Muscle layer of colon (tissue), 2 donors: Measurements from ENCODE around the gene PTGES3.

Experiments
- H3K27ac ChIP-seq: one replicate; pipeline ENCODE4 v1.7.0; 2013; ENCODE audit warnings: low read depth, mild to moderate bottlenecking, low read length, moderate library complexity
- H3K27me3 ChIP-seq, 2 donors: one replicate each; pipeline ENCODE4 v1.7.0; 2013; ENCODE audit warnings: low read length in 2 of 2, mild to moderate bottlenecking in 2 of 2; ENCODE audit not compliant: insufficient read depth in 2 of 2, control insufficient read depth in 1 of 2
- H3K36me3 ChIP-seq: one replicate; pipeline ENCODE4 v1.7.0; 2013; ENCODE audit warnings: mild to moderate bottlenecking, low read length; ENCODE audit not compliant: insufficient read depth
- H3K4me1 ChIP-seq: one replicate; pipeline ENCODE4 v1.7.0; 2013; ENCODE audit warnings: mild to moderate bottlenecking, low read length; ENCODE audit not compliant: insufficient read depth
- H3K4me3 ChIP-seq, 2 donors: one replicate each; pipeline ENCODE4 v1.7.0; 2013; ENCODE audit warnings: low read length in 2 of 2, low read depth in 1 of 2, mild to moderate bottlenecking in 1 of 2, moderate library complexity in 1 of 2
- H3K9ac ChIP-seq: one replicate; pipeline ENCODE4 v1.7.0; 2013; ENCODE audit warnings: low read length
- H3K9me3 ChIP-seq: one replicate; pipeline ENCODE4 v1.7.0; 2013; ENCODE audit warnings: mild to moderate bottlenecking, low read length
- donor health status: abdominal sarcoma.
- donor health status: Adenocarcinoma of cecum.

The PTGES3 gene

DNA sequence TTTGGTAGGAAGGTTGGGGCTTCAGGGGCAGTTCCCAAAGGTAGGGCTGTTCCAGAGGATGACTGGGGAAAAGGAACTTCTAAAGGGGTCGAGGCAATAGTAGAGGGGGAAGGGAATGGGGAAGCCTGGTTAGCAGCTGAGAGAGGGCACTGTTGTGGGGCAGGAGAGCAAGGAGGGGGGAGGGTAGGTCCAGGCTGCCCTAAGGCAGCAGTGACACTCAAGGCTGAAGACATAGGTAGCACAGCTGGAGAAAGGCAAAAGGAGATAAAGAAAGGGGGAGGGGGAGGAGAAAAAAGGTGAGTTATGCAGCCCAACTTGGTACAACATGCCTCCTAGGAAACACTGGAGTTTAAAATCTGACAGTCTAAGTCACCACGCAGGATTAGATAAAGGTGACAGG lies 33.1 kb upstream of the PTGES3 start:
- Histone ChIP-seq H3K4me1 (peaks cover 74% of the 10 kb centered on the region), H3K9ac (no peak overlapping the region), H3K9me3 (no peaks in the 10 kb centered on the region), H3K36me3 (peaks cover 38% of the 10 kb centered on the region), H3K4me3 (no peak overlapping the region), H3K27me3 (no peaks in the 10 kb centered on the region), H3K27ac (no peak overlapping the region)

DNA sequence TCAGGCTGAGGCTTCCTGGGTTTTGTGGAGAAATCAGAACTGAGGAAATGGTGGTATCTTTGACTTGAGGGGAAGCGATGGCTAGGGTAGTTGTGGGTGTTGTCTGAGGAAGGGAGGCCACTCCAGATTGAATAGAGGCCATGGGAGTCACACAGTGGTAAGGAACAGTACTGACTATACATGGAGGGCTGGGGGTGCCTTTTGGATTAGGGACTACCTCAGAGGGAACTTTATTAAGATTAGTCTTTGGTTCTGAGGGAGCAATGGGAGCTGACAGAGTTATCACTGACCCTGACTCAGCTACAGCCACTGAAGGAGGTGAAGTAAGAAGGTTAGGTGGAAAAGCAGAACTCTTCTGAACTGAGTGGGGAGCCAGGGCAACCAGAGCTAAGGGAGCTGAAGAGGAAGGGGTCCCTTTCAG lies 32.7 kb upstream of the PTGES3 start:
- Histone ChIP-seq H3K36me3 (peaks cover 38% of the 10 kb centered on the region), H3K27me3 (no peaks in the 10 kb centered on the region), H3K9ac (no peak overlapping the region), H3K4me3 (no peak overlapping the region), H3K27ac (no peak overlapping the region), H3K4me1 (peaks cover 73% of the 10 kb centered on the region), H3K9me3 (no peaks in the 10 kb centered on the region)

DNA sequence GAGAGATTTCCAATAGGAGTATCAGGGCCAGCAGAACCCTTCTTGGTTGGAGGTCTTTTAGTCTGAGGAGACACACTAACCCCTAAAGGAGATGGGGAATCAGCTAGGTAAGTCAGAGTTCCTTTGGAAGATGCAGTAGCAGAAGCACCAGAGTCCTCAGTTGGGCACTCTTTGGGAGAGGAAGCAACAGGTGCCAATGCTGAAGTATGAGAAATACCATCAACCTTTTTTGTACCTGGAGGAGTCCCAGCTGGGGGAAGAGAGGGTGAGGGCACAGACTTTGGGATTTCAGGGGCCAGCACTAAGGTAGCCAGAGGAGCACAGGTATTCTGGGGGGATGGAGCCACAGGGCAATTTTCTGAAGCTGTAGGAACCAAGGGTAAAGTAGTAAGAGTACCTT lies 31.0 kb upstream of the PTGES3 start:
- Histone ChIP-seq H3K9me3 (no peaks in the 10 kb centered on the region), H3K4me3 (no peak overlapping the region), H3K27me3 (no peaks in the 10 kb centered on the region), H3K36me3 (peaks cover 50% of the 10 kb centered on the region), H3K4me1 (peaks cover 71% of the 10 kb centered on the region), H3K9ac (no peak overlapping the region), H3K27ac (no peak overlapping the region)

- Histone ChIP-seq H3K9ac (no peak overlapping the region), H3K27me3 (no peaks in the 10 kb centered on the region), H3K27ac (no peak overlapping the region), H3K36me3 (peaks cover 54% of the 10 kb centered on the region), H3K4me1 (peaks cover 68% of the 10 kb centered on the region), H3K4me3 (no peak overlapping the region), H3K9me3 (no peaks in the 10 kb centered on the region)
These were observed 30.6 kb upstream of the PTGES3 start for GRCh38 chr12:56718636-56719035.

DNA sequence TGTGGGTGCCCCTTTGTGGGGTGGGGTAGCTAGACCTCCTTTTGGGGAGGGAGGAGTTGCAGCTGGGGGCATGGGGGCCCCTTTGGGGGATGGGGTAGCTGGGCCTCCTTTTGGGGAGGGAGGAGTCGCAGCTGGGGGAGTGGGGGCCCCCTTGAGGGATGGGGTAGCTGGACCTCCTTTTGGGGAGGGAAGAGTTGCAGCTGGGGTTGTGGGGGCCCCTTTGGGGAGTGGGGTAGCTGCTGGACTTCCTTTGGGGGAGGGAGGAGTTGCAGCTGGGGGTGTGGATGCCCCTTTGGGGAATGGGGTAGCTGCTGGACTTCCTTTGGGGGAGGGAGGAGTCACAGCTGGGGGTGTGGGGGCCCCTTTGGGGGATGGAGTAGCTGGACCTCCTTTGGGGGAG lies 30.1 kb upstream of the PTGES3 start:
- Histone ChIP-seq H3K9ac (no peak overlapping the region), H3K4me1 (peaks cover 63% of the 10 kb centered on the region), H3K4me3 (no peak overlapping the region), H3K27me3 (no peaks in the 10 kb centered on the region), H3K27ac (no peak overlapping the region), H3K36me3 (peaks cover 59% of the 10 kb centered on the region), H3K9me3 (no peaks in the 10 kb centered on the region)

- Histone ChIP-seq H3K4me1 (peaks cover 53% of the 10 kb centered on the region), H3K27me3 (no peaks in the 10 kb centered on the region), H3K9me3 (no peaks in the 10 kb centered on the region), H3K27ac (no peak overlapping the region), H3K36me3 (peaks cover 63% of the 10 kb centered on the region), H3K9ac (no peak overlapping the region), H3K4me3 (no peak overlapping the region)
These were observed 29.1 kb upstream of the PTGES3 start for GRCh38 chr12:56716933-56717880.

DNA sequence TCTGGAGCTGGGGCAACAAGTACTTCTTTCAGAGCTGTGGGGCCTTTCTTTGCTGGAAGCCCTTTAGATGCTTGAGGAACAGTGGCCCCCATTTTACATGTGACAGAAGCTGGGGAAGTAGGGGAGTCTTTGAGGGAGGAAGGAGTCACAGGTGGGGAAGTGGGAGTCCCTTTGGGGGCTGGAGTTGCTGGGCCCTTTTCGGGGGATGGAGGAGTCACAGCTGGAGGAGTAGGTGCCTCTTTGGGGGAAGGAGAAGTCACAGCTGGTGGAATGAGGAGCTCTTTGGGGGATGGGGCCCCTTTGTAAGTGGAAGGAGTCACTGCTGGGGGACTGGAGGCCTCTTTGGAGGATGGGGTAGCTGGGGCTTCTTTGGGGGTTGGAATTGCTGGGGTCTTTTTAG lies 28.4 kb upstream of the PTGES3 start:
- Histone ChIP-seq H3K27ac (no peak overlapping the region), H3K27me3 (no peaks in the 10 kb centered on the region), H3K9me3 (no peaks in the 10 kb centered on the region), H3K4me3 (no peak overlapping the region), H3K4me1 (peaks cover 46% of the 10 kb centered on the region), H3K36me3 (peaks cover 59% of the 10 kb centered on the region), H3K9ac (no peak overlapping the region)

GRCh38 chr12:56715798-56716197 lies 27.7 kb upstream of the PTGES3 start:
- Histone ChIP-seq H3K27ac (no peak overlapping the region), H3K9me3 (no peaks in the 10 kb centered on the region), H3K4me3 (no peak overlapping the region), H3K9ac (no peak overlapping the region), H3K27me3 (no peaks in the 10 kb centered on the region), H3K4me1 (peaks cover 39% of the 10 kb centered on the region), H3K36me3 (peaks cover 59% of the 10 kb centered on the region)

GRCh38 chr12:56714431-56714929 lies 26.4 kb upstream of the PTGES3 start:
- Histone ChIP-seq H3K4me3 (no peak overlapping the region), H3K27me3 (no peaks in the 10 kb centered on the region), H3K9ac (no peak overlapping the region), H3K4me1 (peaks cover 26% of the 10 kb centered on the region), H3K9me3 (no peaks in the 10 kb centered on the region), H3K36me3 (peaks cover 47% of the 10 kb centered on the region), H3K27ac (no peak overlapping the region)

DNA sequence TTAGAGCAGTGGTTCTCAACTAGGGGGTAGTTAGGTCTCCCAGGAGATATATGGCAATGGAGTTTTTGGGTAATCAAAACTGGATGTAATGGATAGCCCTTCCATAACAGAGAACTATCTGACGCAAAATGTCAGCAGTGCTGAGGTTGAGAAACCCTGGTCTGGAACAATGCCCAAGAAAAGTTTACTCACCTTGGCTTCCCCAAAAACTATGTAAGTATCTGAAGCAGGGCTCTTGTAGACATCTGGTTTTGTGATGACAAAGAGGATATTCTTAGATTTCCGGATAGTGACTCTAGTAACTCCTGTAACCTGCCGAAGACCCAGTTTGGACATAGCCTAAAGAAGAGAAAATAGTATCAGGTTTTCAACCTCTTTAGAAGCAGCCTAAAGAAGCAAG lies 25.3 kb upstream of the PTGES3 start:
- Histone ChIP-seq H3K27me3 (no peaks in the 10 kb centered on the region), H3K4me3 (no peak overlapping the region), H3K9ac (no peak overlapping the region), H3K27ac (no peak overlapping the region), H3K9me3 (no peaks in the 10 kb centered on the region), H3K4me1 (peaks cover 16% of the 10 kb centered on the region), H3K36me3 (peaks cover 40% of the 10 kb centered on the region)

DNA sequence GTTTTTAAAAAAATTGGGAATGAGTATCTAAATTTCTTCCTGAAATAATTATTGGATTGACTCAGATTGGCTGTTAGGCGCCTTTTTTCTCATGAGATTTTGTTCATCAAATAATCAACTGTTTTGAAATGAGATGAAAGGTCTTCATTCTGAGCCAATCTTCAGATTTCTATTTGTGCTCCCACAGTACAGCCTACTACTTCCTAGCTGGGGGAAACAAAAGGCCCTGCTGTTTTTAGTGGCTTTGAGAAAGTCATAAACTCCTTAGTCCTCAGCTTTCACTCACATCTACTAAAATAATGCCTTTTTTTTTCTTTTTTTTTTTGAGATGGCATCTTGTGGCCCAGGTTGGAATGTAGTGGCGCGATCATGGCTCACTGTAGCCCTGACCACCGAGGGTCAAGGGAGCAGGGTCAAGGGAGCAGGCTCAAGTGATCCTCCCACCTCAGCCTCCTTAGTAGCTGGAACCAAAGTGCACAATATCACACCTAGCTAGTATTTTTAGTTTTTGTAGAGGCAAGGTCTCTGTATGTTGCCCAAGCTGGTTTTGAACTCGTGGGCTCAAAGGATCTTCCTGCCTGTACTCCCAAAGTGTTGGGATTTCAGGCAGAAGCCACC lies 21.8 kb upstream of the PTGES3 start:
- H3K27me3 ChIP-seq, result no peaks in the 10 kb centered on the region
- no peaks in the 10 kb centered on the region for H3K9me3 ChIP-seq
- no peak overlapping the region for H3K27ac ChIP-seq
- H3K36me3 ChIP-seq, result peaks cover 35% of the 10 kb centered on the region
- no peak overlapping the region for H3K9ac ChIP-seq
- H3K4me1 ChIP-seq, result no peaks in the 10 kb centered on the region
- no peak overlapping the region for H3K4me3 ChIP-seq
